ENCODE results near the gene ASTN2. TPM values are rescaled to one million over a fixed set of nuclear protein-coding genes. Genes with fewer than 3 reads are reported as not detected.
A peak's percentile ranks its signal among the peaks of the same experiment; 100 is the strongest.
"Not testable (repeated sequence)": the region's sequence is repeated elsewhere in the genome, so short reads cannot be mapped to it uniquely, and the experiment has no call there.

Gene ASTN2
- total and polyA plus RNA-seq, 2 experiments from 2014 or later, result 5.6 to 7.7 TPM

- no peaks in the 10 kb centered on the region for H3K9me3 ChIP-seq (ENCODE audit: low read depth)
- DNase-seq (ENCODE audit: low read depth in 1 of 2, low spot score in 1 of 2), result peak in 1 of 2 donors; percentile 16
- peaks cover 8% of the 10 kb centered on the region for H3K4me1 ChIP-seq (ENCODE audit: low read depth)
- TF ChIP-seq, protein P1, sequence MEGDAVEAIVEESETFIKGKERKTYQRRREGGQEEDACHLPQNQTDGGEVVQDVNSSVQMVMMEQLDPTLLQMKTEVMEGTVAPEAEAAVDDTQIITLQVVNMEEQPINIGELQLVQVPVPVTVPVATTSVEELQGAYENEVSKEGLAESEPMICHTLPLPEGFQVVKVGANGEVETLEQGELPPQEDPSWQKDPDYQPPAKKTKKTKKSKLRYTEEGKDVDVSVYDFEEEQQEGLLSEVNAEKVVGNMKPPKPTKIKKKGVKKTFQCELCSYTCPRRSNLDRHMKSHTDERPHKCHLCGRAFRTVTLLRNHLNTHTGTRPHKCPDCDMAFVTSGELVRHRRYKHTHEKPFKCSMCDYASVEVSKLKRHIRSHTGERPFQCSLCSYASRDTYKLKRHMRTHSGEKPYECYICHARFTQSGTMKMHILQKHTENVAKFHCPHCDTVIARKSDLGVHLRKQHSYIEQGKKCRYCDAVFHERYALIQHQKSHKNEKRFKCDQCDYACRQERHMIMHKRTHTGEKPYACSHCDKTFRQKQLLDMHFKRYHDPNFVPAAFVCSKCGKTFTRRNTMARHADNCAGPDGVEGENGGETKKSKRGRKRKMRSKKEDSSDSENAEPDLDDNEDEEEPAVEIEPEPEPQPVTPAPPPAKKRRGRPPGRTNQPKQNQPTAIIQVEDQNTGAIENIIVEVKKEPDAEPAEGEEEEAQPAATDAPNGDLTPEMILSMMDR (IDR thresholded peaks at IDR 0.05; ENCODE audit: low read depth, low read length), result no peak
- H3K27ac ChIP-seq, result no peak overlapping the region
- peaks cover 7% of the 10 kb centered on the region for H3K36me3 ChIP-seq
- no peak overlapping the region for H3K4me3 ChIP-seq
- no peaks in the 10 kb centered on the region for H3K27me3 ChIP-seq
Measured at GRCh38 chr9:116693233-116693731, 721.6 kb downstream of the ASTN2 start.

DNA sequence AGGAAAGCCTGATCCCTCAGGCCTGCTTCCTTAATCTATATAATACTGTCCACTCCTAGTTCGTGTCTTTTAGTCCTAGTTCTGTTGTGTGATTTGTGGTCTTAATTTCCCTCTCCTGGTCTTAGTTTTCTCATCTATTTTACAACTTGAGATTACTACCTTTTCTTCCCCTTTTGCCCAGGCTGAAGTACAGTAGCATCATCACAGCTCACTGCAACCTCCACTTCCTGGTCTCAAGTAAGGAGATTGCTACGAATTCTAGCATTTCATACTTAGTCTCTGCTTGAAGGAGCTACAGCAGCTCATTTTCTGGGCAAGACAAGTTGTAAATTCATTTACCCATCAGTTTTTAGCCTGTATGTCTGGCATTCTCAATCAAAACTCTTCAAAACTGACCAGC is 722.2 kb downstream of the ASTN2 start:
- no peaks in the 10 kb centered on the region for H3K9me3 ChIP-seq (ENCODE audit: low read depth)
- H3K27ac ChIP-seq, result no peak overlapping the region
- H3K4me3 ChIP-seq, result no peak overlapping the region
- TF ChIP-seq, protein P1 (IDR thresholded peaks at IDR 0.05; ENCODE audit: low read depth, low read length), result no peak
- H3K4me1 ChIP-seq (ENCODE audit: low read depth), result peaks cover 8% of the 10 kb centered on the region
- H3K27me3 ChIP-seq, result no peaks in the 10 kb centered on the region
- DNase-seq (ENCODE audit: low read depth in 1 of 2, low spot score in 1 of 2), result no peak
- H3K36me3 ChIP-seq, result peaks cover under 1% of the 10 kb centered on the region

DNA sequence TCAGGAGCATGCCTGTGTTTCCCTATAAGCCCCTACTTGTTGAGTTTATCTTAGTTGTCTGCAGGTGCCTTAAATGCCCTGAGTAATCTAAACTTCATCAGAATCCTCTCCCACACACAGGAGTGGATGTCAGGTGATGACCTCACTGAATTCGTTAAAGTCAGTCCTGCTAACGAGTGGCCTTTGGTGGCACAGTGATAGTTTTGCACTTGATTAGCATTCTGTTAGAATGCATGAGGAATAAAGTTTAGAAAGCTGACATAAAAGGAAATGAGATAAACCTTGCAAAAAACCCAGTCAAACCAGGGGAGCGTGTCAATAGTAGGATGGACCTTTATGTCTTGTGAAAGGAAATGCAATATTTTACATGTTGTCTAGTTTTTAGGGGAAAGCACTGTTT is 723.2 kb downstream of the ASTN2 start:
- Histone ChIP-seq H3K4me1 (ENCODE audit: low read depth) (peaks cover 10% of the 10 kb centered on the region), H3K27ac (no peak overlapping the region), H3K27me3 (no peaks in the 10 kb centered on the region), H3K4me3 (no peak overlapping the region), H3K36me3 (no peaks in the 10 kb centered on the region), H3K9me3 (ENCODE audit: low read depth) (no peaks in the 10 kb centered on the region)
- no peak for DNase-seq (ENCODE audit: low read depth in 1 of 2, low spot score in 1 of 2)
- TF ChIP-seq, protein P1 (IDR thresholded peaks at IDR 0.05; ENCODE audit: low read depth, low read length), result no peak

GRCh38 chr9:116690805-116691204 is 724.1 kb downstream of the ASTN2 start:
- not testable (repeated sequence) for H3K27ac ChIP-seq; H3K9me3 ChIP-seq (ENCODE audit: low read depth); H3K4me3 ChIP-seq; H3K36me3 ChIP-seq; DNase-seq (ENCODE audit: low read depth in 1 of 2, low spot score in 1 of 2); H3K27me3 ChIP-seq; H3K4me1 ChIP-seq (ENCODE audit: low read depth)

GRCh38 chr9:116689486-116690032 is 725.3 kb downstream of the ASTN2 start:
- Histone ChIP-seq H3K36me3 (no peaks in the 10 kb centered on the region), H3K27ac (no peak overlapping the region), H3K4me1 (ENCODE audit: low read depth) (peaks cover 3% of the 10 kb centered on the region), H3K27me3 (no peaks in the 10 kb centered on the region), H3K4me3 (no peak overlapping the region), H3K9me3 (ENCODE audit: low read depth) (no peaks in the 10 kb centered on the region)
- TF ChIP-seq, protein P1 (IDR thresholded peaks at IDR 0.05; ENCODE audit: low read depth, low read length), result no peak
- DNase-seq (ENCODE audit: low read depth in 1 of 2, low spot score in 1 of 2), result no peak

GRCh38 chr9:116688806-116689485 is 725.9 kb downstream of the ASTN2 start:
- Histone ChIP-seq H3K4me3 (no peak overlapping the region), H3K9me3 (ENCODE audit: low read depth) (no peaks in the 10 kb centered on the region), H3K36me3 (no peaks in the 10 kb centered on the region), H3K27ac (no peak overlapping the region), H3K27me3 (no peaks in the 10 kb centered on the region), H3K4me1 (ENCODE audit: low read depth) (peaks cover 3% of the 10 kb centered on the region)
- TF ChIP-seq, protein P1 (IDR thresholded peaks at IDR 0.05; ENCODE audit: low read depth, low read length), result no peak
- peak in 1 of 2 donors; percentile 14 for DNase-seq (ENCODE audit: low read depth in 1 of 2, low spot score in 1 of 2)
